ENCODE data around the gene S100A1. TPM values are rescaled to one million over a fixed set of nuclear protein-coding genes. Genes with fewer than 3 reads are reported as not detected.
A peak's percentile ranks its signal among the peaks of the same experiment; 100 is the strongest.

The S100A1 gene
- total RNA-seq, 1 experiment from 2014 or later: 4.7 TPM

DNA sequence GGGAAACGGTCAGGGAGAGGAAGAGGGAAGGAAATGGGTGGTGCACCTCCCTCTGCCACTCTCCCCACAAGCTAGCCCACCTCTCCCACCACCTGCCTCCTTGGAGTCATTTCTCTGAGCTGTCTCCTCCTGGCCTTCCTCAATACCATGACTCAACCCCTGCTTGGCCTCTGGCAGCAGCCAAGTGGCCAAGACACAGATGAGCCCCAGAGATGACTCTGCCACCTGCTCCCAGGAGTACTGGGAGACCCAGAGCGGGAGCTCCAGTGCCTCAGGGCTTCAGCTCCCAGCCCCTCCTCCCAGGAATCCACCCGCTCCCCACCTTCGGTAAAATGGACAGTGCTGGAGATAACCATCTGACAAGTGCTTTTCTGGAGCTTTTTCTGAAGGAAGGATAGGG is 17.9 kb upstream of the S100A1 start:
- DNase-seq (ENCODE audit: low read depth): peak; percentile 81

DNA sequence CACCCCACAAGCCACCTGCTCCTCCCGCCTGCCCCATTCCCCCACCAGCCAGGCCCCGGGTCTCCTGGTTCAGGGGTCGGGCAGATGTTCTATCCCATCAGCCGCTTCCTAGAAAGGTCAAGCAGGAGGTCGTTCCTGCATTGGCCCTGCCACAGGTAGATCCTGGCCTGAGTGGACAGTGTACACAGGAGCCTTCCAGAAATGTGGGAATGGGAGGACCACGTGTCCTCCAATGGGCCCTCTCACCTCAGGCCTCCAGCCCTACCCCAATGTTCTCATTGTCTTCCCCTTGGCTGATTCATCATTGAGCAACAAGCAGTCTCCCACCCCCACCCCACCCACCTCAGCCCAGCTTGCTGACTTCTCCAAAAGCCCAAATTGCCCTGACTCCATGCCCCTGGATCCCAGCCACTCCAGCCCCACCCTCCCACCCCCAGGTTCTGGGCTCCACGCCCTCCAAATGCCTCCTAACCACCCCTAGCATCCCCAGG is 17.4 kb upstream of the S100A1 start:
- DNase-seq (ENCODE audit: low read depth): no peak

DNA sequence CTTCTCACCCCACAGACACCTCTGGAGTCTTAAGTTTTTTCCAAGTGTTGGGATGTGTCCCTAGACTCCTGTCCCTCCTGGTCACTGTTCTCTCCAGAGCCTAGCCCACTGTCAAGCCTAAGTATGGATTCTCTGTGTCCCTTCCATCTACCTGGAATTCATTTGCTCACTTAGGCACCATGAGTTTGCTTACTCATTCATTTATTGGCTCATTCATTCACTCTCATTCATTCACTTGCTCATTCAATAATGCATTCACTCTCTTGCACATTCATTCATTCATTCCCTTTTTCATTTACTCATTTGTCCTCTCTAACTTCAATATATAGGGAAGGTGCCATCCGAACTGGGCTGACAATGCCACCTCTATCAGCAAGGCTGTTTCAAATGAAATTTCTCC is 16.9 kb upstream of the S100A1 start:
- no peak for DNase-seq (ENCODE audit: low read depth)

DNA sequence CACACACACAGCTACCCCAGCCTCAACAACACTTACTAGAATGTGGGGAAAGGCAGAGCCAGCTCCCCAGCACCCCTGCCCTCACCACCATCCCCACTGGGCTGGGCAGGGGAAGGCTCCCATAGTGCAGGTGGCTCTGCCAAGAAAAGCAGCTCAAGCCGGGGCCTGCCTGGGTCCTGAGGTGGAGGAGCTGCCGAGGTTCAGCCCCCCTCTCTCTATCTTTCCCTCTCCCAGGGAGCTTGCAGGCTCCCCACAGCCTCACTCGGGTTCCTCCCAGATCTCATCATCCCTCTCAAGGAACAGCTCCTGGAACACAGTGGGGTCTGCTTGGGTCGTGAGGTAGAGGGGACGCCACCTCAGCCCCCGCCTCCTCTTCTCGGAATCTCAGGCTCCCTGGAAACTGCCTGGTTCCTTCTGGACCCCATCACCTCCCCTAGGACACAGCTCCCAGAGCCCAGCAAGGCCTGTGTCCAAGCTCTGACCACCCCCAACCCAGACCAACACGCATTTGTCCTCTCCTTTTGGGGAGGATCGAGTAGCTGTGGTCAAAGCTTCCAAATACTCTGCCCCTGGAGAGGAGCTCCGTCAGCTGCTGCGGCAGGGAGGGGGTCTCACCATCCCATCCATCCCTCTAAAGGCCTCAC is 16.0 kb upstream of the S100A1 start:
- DNase-seq (ENCODE audit: low read depth): no peak

DNA sequence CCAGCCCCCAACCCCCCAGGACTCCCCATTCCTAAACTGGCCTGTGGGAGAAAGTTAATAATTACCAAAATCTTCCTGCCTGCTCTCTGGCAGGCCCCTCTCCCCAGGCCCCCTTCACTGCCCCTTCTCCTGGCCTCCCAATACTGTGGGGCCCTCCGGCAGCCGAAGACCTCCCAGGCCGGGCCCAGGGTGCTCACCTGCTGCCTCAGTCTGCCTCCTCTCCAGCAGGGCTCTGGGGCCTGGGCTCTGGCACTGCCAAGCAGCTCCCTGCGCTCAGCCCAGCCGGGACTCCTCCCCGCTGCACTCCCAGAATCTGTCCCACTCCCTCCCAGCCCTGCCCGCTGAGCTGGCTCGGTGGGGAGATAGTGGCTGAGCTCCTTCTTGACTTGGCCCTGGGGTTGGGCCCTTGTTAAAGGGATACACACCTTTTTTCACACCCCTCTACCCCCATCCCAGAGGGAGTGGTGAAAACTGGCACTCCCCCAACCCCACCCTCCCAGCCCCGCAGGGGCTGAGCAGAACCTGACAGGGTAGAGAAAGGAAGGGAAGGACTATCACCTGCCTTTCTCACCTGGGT is 15.4 kb upstream of the S100A1 start, which contains the start of gene S100A16:
Gene S100A16, minus strand, starts transcription at position 383 of the 577 bp plus-strand sequence. CDS start 4,986 bp downstream, outside the sequence.
- peak; percentile 65 for DNase-seq (ENCODE audit: low read depth)

DNA sequence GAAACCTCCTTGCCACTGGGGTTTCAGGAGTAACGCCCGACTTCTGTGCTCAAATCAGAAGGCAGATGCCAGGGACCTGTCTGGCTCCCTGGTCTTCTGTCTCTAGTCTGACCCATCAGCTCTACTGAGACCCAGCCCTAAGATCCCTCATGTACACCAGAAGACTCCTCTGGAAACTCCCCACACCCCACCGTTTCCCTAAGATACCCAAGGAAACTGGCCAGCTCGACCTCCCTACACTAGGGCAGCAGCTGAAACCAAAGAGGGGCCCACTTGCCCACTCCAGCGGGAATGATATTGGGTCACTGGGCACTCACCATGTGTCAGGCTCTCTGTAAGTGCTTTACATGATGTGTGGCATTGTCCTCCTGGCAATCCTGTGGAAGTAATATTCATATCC is 14.8 kb upstream of the S100A1 start:
- no peak for DNase-seq (ENCODE audit: low read depth)

DNA sequence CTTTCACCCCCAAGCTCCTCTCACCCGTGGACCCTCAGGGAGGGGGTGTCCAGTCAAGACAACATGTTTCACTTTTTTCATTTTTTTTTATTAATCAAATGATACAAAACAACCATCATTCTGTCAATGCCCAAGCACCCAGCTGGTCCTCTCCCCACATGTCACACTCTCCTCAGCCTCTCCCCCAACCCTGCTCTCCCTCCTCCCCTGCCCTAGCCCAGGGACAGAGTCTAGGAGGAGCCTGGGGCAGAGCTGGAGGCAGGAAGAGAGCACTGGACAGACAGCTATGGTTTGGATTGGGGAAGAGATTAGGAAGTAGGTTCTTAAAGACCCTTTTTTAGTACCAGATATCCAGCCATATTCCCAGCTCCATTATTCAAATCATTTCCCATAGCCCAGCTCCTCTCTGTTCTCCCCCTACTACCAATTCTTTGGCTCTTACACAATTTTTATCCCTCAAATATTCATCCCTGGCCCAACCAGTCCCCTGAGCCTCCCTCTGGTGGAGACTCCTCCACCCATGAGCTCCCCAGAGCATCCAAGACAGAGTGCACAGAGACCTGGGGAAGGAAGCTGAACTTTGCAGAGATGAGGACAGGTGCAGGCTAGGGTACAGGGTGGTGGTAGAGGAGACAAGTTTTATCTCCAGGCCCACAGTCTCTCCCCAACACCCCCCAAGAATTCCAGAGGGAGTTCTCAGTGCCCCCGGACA is 13.9 kb upstream of the S100A1 start:
- no peak for DNase-seq (ENCODE audit: low read depth)

DNA sequence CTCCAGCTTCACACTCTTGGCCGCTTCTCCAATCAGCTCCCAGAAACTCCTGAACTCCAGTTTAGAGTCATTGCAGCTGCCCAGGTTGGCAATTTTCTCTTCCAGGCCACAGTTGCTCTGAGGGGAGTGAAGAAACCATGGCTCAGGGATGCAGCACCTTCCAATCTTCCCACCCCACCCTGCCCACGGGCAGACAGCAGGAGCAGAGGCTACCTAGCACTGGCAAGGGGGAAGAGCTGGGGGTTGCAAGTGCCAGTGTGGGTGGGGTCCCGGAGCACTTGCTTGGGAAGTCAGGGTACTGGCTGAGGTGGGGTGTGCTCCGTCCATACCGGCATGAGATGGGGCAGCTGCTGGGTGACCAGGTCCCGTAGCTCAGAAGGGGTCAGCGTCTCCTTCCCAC is 13.3 kb upstream of the S100A1 start:
- DNase-seq (ENCODE audit: low read depth): no peak

DNA sequence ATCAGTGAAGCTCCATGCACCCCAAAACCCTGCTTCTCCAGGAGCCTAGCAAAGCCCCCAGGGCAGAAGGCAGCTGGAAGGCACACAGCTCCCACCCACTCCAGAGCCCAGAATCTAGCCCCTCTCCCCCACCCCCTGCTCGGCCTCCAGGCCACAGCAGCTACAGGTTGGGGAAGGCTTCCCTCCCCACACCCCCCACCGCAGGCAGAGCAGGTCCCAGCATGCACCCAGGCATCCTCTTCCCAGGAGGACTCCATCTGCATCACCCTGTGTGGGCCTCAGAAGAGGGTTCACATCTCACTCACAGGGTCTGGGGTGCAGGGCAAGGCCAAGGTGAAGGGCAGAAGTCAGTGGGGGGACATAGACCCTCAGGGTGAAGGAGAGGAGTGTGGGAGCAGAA is 12.8 kb upstream of the S100A1 start:
- no peak for DNase-seq (ENCODE audit: low read depth)

DNA sequence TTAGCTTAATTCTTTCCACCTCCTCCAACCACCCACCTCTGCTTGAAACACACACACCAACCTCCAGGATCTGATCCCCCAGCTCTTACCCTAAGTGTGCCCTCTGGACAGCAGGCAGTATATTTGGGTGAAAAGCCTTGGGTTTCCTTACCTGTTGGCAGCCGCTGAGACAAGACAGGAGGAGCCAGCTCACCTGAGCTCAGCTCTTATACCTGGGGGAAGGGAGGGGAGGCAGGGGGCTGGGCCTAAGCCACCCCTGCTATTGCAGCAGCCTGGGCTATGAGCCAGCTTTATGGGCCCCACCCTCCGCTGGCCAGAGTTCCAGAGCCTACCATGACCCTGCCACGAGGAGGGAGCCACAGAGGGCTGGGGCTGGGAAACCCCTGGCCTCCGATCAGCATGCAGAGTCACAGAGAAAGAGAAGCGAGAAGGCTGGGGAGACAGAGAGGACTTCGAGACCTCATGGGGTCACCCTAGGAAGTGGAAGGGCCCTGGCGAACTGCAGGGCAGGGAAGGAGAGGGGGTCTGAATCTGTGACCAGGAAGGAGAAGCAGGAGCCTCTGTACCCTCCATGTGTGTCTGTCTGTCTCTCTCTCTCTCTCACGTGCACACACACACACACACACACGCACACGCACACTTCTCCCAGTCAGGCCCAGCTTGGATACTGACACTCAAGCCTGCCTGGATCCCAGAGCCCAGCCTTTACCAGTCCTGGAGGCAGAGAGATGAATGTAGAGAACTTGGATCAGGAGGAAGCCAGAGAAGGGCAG is 11.9 kb upstream of the S100A1 start, which contains the start of gene S100A14:
Gene S100A14, minus strand, starts transcription at position 182 of the 773 bp plus-strand sequence. CDS start 467 bp downstream, outside the sequence.
- no peak for DNase-seq (ENCODE audit: low read depth)

DNA sequence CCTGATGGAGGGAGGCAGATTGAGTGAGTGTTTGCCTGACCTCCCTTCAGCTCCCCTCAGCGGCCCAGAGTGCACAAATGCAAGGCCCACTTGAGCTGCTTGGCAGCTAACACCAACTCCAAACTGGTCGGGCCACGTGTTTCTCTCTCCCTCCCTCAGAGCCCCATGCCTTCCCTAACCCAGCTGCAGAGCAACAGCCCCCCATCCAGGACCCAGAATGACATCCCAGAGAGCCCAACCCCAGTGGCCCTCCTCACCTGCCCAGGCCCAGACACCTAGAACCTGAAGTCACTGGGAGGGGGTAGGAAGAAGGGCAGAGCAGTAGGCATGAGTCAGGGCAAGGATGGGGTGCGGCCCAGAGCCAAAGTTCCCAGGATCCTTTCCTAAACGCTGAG is 11.3 kb upstream of the S100A1 start:
- no peak for DNase-seq (ENCODE audit: low read depth)

DNA sequence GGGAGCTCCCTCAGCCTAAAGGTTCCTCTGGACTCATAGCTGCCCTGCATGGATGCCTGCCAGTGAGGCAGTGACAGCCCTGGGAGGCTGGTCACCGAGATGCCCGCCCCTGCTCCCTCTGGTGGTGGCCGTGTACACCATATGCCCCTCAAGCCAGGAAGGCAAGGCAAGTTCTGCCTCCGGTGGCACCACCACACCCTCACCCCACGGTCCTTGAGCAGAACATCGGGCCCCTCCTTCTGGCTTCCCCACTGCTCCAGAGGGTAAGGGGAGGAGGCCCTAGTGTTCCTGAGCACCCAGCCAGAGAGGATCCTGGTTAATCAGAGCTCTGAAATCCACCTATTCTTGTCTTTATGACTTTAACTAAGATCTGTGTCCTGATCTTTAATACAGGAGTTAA is 10.6 kb upstream of the S100A1 start:
- no peak for DNase-seq (ENCODE audit: low read depth)

DNA sequence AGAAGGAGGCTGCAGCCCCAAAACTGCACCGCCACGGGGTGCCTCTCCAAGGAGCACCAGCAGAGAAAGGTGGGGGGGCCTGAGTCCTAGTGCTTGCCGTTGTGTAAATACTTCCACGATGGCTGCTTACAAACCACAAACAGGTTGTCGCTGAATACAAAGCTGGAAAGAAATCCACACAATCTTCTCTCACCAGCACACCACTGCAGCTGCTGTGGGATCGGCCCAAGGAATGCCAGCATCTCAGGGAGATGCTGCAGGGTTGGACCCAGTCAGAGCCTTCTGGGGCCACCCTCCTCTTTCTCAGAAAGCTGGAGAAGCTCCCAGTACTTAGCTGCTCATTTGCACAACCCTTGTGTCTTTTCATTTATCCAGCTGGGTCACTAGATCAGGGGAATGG is 9.1 kb upstream of the S100A1 start:
- no peak for DNase-seq (ENCODE audit: low read depth)

DNA sequence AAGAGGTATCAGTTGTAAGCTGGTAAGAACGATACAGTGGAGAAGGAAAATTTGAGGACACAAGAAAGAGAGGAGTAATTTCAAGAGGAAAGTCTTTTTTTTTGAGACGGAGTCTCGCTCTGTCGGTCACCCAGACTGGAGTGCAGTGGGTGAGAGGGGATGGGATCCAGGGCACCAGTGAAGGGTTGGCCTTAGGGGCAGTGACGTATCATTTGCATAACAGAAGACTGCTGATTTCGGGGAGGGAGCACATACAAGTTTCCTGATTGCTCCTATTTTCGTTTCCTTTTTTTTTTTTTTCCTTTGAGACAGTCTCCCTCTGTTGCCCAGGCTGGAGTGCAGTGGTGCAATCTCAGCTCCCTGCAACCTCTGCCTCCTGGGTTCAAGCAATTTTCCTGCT is 5.1 kb upstream of the S100A1 start:
- no peak for DNase-seq (ENCODE audit: low read depth)

DNA sequence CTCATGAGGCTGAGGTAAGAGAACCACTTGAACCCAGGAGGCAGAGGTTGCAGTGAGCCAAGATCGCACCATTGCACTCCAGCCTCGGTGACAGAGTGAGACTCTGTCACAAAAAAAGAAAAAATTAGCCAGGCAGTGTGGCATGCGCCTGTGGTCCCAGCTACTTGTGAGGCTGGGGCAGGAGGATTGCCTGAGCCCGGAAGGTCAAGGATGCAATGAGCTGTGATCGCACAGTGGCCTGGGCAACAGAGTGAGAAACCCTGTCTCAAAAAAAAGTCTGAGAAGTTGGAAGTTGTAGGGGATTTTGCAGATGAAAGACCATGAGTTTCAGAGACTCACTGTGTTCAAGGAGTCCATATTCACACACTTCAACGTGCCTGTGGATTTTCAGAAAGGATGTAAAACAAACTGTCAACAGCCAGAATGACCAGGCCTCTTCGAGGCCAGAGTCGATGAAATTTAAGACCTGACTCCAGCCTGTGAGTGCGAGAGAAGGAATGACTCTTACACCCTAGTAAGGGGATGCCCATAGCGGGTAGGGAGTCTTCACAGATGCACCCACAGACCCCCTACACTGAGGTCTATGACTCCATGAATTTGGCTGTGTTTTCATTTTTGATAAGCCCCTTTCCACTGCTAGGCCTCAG is 3.1 kb upstream of the S100A1 start:
- no peak for DNase-seq (ENCODE audit: low read depth)

DNA sequence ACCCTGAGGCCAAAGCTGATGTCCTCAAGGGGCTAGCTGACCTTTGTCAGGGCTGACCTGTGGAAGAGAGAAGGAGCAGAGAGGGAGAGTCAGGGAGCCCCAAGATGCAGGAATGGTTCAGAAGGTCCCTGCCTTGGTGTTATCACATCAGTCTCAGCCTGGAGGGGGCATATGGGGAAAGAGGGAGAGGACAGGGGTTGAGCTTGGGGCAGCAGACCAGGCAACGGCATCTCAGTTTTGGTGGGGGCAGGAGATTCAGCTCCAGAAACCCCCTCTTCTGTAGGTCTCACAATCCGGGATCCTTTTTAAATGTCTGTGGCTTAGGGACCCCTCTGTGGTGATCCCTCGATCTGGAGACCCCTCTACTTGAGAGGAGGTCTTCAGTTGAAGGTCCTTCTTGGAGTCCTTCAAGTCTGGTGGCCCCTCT is 1.7 kb upstream of the S100A1 start:
- DNase-seq (ENCODE audit: low read depth): no peak

DNA sequence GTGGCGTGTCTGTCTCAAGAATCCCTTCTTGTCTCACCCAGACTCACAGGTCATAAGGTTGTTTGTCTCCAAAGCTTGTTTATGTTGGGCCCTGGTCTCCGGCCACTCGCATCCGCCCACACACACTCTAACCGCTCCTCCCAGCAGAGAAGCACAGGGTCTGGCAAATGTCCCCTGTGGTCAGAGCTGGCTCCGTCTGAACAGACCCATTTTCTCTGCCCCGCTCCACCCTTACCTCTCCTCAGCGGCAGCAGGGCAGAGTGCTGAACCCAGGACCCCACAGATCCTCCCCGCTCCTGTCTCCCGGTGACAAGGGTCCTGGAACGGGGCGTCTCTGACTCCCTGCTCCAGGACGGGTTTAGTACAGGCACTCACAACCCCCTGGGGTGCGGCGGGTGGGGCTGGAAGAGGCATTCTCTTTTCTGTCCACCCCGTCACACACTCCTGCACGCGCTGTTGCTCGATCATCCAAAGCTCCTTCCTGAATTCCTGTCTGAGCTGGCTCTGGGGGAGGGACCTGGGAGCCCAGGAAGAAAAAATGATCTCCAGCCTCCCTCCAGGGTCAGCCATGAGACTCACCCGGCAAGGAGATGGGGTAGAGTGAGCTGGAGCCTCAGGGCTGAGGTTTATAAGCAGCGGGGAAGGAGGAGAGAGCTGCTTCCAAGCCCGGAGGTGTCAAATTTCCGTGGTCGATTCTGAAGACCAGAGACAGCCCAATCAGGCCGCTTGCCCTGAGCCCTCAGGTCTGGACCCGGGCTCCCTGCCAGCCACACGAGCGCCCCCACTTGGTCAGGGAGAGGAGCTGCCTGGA is 1.1 kb upstream of the S100A1 start, which contains the start of gene S100A13:
Gene S100A13, minus strand, starts transcription at position 602 of the 811 bp plus-strand sequence. CDS start 1,033 bp downstream, outside the sequence.
- DNase-seq (ENCODE audit: low read depth): peak; percentile 96

DNA sequence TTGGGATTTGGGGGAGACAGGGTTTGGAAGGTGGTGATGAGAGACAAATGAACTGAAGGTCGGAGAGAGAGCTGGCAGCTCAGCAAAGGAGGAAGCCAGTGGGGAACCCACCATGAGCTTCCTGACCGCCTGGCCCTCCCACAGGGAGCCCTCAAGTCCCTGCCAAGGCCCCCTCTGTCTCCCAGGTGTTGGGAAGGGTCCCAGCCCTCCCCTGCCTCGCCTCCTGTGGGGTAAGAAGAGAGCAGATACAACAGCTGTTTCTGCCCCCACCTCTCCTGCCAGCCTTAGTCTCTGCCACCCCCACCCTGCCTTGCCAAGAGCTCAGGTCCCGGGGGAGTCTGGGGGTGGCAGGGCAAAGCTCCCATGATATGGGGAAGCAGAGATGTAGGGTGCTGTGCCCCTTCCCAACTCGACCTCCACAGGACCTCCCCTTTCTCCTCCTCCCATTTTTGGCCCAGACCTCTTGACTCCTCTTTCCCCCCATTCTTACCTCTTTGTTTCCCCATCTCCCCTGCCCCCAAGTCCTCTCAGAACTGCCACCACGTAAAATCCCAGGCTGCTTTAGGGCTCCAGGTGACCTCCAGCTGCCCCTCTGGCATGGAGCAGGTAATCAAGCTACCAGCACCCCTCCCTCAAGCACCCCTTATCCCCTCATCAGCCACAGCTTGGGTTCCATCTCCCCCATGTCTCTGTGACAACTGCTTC is 556 bp downstream of the S100A1 start:
- DNase-seq (ENCODE audit: low read depth): no peak

DNA sequence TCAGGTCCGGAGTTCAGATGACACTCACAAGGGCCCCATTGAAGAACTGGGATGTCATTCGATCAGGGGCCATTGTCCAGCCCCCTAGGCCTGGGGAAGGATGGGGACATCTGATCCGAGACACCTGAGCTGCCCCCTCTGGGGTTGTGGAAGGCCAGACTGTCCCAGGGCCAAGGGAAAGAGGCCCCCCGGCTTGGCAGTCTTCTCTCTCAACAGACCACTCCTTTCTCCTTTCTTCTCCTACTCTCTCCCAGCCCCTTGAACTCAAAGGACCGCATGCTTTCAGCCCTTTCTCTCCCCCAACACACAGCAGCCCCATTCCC is 1.1 kb downstream of the S100A1 start:
- no peak for DNase-seq (ENCODE audit: low read depth)

DNA sequence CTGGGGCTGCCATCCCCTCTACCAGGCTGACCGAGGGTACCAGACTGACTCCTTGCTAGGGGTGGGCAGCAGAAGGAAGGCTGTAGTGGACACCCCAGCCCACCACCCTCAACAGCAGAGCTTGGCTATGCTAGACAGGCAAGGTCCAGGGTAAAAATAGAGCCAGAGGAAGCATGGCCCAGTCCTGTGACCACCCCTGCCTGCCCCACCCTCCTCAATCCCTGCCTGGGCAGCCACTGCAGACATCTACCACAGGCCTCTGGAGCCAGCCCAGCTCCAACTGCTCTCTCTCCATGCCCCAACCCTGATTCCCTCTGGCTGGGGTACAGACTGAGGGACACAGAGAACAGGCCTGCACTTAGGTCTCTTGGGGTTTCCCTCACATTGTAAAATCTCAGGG is 1.7 kb downstream of the S100A1 start:
- DNase-seq (ENCODE audit: low read depth): no peak

Measured in RPMI7951 (cell line).